ENCODE results near the gene CYB561.

CYB561 gene

GRCh38 chr17:63448655-63449054 is 2.5 kb upstream of the CYB561 start:
- DNase-seq = no peak

DNA sequence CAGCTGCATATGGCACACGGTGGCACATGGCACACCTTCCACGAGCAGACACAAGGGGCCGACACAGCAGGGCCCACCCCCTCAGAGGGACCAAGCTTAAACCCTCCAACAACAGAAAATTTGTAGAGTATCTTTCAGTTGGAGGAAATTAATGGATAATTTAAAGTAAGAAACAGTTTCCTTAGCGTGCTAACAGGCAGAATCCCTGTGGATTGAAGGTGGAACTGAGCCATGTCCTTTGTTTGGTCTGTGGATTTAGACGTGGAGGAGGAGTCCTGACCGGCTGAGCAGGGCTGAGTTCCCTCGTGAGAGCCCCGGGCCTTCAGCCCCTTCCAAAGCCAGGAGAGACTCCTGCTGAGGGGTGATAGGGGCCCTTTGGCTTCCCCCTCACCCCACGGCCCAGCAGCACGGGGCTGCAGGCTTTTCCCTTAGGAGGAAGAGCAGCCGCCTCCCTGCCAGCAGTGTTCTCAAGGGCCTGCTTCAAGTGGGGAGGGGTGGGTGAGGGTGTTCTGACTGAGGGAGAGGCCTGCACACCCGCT is 1.4 kb upstream of the CYB561 start:
- DNase-seq = no peak

- DNase-seq = peak; percentile 57
These were observed 806 bp upstream of the CYB561 start for GRCh38 chr17:63446753-63447470.

- peak; percentile 86 for DNase-seq
These were observed 544 bp downstream of the CYB561 start for GRCh38 chr17:63445571-63445953.

- no peak for DNase-seq
These were observed 1.0 kb downstream of the CYB561 start for GRCh38 chr17:63445065-63445464.

DNA sequence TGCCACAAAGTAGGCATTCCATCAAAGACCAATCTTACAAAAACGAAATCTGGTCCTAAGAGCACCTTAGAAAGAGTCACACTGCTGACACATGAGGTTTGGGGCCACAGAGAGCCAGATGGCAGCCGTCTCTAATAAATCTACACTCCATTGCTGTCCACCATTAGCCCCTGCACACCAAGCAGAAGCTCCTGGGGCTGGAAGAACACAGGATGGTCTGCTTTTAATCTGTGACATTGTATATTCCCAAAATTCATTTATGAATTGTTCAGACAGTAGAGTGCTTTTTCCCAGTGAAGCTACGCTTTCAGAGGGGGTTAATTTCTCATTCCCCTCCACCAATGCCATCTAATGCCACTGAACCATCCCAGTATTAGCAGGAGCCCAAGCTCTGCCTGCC is 1.6 kb downstream of the CYB561 start:
- DNase-seq = no peak

DNA sequence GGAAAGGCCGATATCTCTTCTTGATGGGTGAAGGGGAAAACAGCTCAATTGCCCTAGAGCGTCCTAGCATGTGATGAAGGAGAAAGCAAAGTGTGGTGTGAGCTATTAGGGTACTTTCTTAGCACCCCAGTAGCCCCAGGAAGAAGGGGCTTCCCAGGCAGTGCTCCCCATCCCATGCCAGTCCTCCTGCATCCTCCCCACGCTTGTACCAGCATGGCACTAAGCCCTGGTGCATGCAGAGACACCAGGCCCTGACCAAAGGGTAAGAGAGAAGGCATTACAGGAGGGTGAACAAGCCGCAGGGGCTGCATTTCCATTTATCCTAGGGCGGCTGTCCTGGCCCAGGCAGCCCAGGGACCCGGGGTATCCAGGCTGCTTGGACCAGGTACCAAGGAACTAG is 3.1 kb downstream of the CYB561 start:
- DNase-seq = no peak

DNA sequence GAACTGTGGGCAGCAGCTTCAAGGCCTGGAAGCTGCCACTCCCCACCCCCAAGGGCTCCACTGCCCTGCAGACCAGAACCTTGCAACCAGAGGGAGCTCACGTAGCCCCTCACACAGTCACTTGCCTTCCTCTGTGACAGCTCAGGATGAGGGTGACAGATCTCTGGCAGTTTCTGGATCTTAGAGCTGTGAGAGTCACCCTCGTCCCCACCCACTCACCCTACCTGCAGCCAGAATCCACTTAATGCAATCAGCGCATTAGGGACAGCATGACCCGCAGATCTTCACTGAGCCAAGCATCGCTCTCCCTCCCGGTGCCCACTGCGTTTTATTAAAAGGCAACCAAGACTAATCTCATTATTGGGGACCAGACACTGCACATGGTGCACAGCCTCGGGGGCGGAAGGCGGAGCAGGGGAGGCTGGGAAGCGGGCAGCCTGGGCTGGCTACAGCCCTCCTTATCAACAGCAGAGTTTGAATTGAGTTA is 3.5 kb downstream of the CYB561 start:
- no peak for DNase-seq

- no peak for DNase-seq
These were observed 4.0 kb downstream of the CYB561 start for GRCh38 chr17:63442074-63442473.

- no peak for DNase-seq
These were observed 4.5 kb downstream of the CYB561 start for GRCh38 chr17:63441654-63442053.

DNA sequence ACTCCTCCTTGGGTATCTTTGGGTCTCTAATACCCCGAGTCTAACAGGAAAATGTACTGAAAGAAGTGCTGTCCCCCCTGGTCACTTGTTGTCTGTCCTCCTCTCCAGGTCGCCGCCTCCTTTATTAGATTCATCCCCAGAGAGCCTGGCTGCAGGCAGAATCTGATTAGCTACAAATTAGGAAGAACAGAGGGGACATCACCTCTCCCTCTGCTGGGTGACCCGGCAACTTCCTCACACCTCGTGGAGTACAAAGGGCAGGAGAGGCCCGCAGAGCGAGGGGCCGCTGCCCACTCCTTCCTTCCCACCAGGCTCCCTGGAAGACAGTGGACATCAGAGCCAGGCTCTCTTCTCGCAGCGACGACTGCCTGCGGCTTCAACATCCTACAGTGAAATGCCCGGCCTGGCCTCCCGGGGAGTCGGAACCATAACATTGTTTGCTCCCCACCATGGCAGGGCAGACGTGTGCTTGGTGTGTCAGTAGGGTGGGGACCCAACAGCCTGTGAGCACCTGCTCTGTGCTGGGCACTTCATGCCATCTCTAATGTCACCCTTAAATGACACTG is 5.3 kb downstream of the CYB561 start:
- no peak for DNase-seq

- DNase-seq = peak; percentile 57
These were observed 5.9 kb downstream of the CYB561 start for GRCh38 chr17:63440127-63440769.

GRCh38 chr17:63439687-63440086 is 6.4 kb downstream of the CYB561 start:
- peak; percentile 63 for DNase-seq

GRCh38 chr17:63438092-63439051 is 7.7 kb downstream of the CYB561 start:
- no peak for DNase-seq

DNA sequence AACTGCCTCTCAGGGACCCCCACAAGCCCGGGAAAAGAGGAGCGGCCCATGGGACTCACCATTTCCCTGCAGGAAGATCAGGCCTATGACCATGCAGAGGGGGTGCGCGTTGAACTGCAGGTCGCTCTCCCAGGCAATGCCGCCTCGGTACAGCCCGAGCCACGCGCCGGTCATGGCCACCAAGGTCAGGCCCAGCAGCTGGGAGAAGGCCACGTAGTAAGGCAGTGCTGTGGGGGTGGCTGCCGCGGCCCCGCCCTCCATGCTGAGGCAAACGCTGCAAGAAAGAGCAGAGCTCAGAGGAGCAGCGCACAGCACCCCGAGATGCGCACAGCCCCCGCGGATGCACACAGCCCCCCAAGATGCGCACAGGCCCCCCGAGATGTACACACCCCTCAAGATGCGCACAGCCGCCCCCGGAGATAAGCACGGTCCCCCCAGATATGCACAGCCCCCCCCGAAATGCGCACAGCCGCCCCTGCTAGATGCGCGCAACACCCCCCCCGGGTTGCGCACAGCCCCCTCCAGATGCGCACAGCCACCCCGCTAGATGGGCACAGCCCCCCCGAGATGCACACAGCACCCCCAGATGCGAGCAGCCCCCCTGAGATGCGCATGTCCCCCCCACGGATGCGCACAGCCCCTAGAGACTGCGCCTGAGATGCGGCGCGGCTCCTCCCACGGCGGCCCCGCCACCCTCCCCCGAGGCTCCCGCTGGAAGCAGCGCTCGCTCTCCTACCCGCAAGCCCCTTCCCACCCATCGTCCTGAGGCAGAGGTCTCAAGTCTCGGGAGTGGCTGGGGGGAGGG is 8.6 kb downstream of the CYB561 start:
- DNase-seq = no peak

DNA sequence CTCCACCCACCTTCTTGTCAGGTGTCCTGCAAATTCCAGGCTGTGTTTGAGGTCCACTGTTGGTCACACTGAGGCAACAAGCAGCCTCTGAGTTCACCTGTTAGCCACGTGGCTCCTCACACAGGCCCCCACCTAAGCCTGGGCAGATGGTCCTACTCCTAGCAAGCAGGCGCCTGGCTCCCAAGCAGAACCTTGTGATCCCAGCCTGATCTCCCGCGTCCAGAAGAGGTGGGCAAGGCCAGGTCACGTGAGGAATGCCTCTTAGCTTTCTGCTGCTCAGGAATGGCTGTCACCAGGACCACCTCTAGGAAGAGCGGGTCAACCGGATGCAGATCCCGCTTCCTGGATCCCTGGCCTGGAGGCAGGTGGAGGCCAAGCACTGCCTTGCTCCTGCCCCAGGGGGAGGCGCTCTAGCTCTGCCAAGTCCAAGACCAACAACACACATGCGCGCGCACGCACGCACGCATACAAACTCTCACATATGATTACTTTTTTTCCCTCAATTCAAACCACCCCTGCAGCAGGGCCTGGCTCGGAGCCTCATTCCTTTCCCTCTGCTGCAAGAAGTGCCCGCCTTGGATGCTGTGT is 9.5 kb downstream of the CYB561 start:
- DNase-seq = no peak

DNA sequence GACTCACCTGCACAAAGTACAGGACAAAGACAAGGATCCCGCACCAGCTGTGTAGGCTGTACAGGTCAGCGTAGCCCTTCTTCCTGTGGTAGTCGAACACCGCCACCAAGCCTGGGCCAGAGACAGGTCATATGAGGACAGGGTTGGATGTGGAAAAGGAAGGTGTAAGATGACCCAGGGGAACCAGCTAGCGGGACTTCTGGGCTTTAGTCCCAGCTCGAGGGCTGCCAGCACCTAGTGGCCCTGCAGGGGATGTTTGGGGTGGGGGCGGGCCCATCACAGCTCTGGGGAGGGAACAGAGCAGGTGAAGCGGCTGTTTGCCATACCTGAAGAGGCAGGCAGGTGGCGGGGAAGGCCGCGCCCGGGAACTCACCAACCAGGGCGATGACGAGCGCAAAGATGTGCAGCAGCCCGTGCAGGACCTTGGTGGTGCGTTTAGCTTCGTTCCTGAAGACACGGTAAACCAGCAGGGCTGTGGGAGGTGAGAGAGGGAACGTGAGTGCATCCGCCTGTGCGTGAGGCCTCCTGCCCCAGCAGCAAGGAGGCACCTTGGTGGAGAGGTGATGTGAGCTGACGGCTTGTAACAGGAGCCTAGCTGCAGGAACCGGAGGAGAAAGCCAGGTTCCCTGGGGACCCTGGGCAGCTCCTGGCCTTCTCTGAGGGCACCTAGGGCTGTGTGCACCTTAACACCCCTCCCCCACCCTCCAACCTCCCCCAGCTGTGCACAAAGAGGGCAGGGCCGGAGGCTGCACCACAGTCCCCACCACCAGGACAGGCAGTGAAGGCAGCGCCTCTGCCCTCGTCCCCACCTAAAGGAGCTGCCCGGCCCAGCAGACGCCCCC is 10.2 kb downstream of the CYB561 start:
- DNase-seq = no peak

DNA sequence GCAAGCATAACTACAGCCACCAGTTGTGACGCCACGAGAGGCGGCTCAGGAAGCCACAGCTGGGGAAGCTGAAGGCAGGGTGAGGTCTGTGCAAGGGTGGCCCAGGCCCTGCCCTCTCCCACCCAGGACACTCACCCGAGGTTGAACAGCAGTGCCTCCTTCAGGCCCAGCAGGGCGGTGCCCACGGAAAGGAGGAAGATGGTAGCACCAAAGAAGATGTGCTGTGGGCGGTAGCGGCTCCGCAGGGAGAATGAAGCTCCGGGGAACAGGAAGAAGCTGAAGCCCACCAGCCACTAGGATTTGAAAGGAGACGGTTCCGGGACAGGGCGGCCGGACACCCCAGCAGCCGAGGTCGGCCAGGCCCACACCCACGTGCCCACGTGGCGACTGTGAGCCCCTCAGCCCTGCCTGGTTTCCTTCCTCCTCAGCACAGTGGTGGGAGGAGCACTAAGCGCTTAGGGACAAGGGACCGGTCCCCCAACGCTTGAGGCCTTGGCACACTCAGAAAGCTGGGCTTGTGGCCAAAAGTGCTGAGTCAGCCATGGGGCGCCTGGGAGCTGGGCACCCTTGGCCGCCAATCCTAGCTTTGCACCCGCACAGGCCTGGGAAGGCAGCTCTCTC is 11.0 kb downstream of the CYB561 start:
- DNase-seq = peak; percentile 61

GRCh38 chr17:63433746-63434591 is 12.1 kb downstream of the CYB561 start:
- no peak for DNase-seq
